ENCODE data around the gene INO80D. TPM values are rescaled to one million over a fixed set of nuclear protein-coding genes. Genes with fewer than 3 reads are reported as not detected.
"Not testable (repeated sequence)": the region's sequence is repeated elsewhere in the genome, so short reads cannot be mapped to it uniquely, and the experiment has no call there.

The INO80D gene
- total and polyA plus RNA-seq, 3 donors from 2014 or later: 5.3 to 31.6 (median 28.2) TPM

GRCh38 chr2:206105038-206105437 is 19.1 kb upstream of the INO80D start:
- H3K27ac ChIP-seq: no peak overlapping the region
- intact Hi-C loops (cut with DNase I; ENCODE audit: low total_unique reads): no loop called here
- H3K27me3 ChIP-seq: no peaks in the 10 kb centered on the region
- no peaks in the 10 kb centered on the region for H3K9me3 ChIP-seq
- no peak overlapping the region for H3K4me3 ChIP-seq
- TF ChIP-seq POLR2A (IDR thresholded peaks at IDR 0.05) (no peak), CTCF (IDR thresholded peaks at IDR 0.05) (no peak)
- no peaks in the 10 kb centered on the region for H3K4me1 ChIP-seq
- no peaks in the 10 kb centered on the region for H3K36me3 ChIP-seq (ENCODE audit: low read depth, missing control alignments)
- 94 to 97% methylated on average over 4 of the region's 4 CpGs for WGBS, 2 donors
- DNase-seq: no peak

GRCh38 chr2:206098872-206099271 is 12.9 kb upstream of the INO80D start:
- 77 to 85% methylated on average over 17 to 19 of the region's 19 CpGs for WGBS, 2 donors

GRCh38 chr2:206098471-206098870 is 12.5 kb upstream of the INO80D start:
- Histone ChIP-seq H3K4me1 (no peaks in the 10 kb centered on the region), H3K36me3 (ENCODE audit: low read depth, missing control alignments) (no peaks in the 10 kb centered on the region), H3K27me3 (no peaks in the 10 kb centered on the region), H3K4me3 (peak overlapping the region in 1 of 2 donors; percentile 14), H3K9me3 (no peaks in the 10 kb centered on the region), H3K27ac (no peak overlapping the region)
- intact Hi-C loops (cut with DNase I; ENCODE audit: low total_unique reads): no loop called here
- TF ChIP-seq CTCF (IDR thresholded peaks at IDR 0.05): no peak
- TF ChIP-seq POLR2A (IDR thresholded peaks at IDR 0.05): no peak
- WGBS, 2 donors: 73 to 77% methylated on average over 9 of the region's 9 CpGs
- DNase-seq: no peak

More at GRCh38 chr2:206098872-206099271, 12.9 kb upstream of the INO80D start:
- H3K4me3 ChIP-seq: peak overlapping the region in 1 of 2 donors; percentile 14
- H3K36me3 ChIP-seq (ENCODE audit: low read depth, missing control alignments); H3K27me3 ChIP-seq; H3K27ac ChIP-seq; H3K9me3 ChIP-seq; H3K4me1 ChIP-seq; DNase-seq; intact Hi-C loops (cut with DNase I; ENCODE audit: low total_unique reads): not testable (repeated sequence)

- Histone ChIP-seq H3K27ac (no peak overlapping the region), H3K36me3 (ENCODE audit: low read depth, missing control alignments) (no peaks in the 10 kb centered on the region), H3K4me1 (no peaks in the 10 kb centered on the region), H3K27me3 (no peaks in the 10 kb centered on the region), H3K9me3 (no peaks in the 10 kb centered on the region), H3K4me3 (no peak overlapping the region)
- intact Hi-C loops (cut with DNase I; ENCODE audit: low total_unique reads): no loop called here
- TF ChIP-seq POLR2A (IDR thresholded peaks at IDR 0.05): no peak
- no peak for TF ChIP-seq CTCF (IDR thresholded peaks at IDR 0.05)
- 95% methylated on average over 2 of the region's 2 CpGs for WGBS, 2 donors
- no peak for DNase-seq
These were observed 10.9 kb upstream of the INO80D start for GRCh38 chr2:206096876-206097275.

GRCh38 chr2:206095536-206096332 is 9.8 kb upstream of the INO80D start:
- Histone ChIP-seq H3K9me3 (no peaks in the 10 kb centered on the region), H3K36me3 (ENCODE audit: low read depth, missing control alignments) (no peaks in the 10 kb centered on the region), H3K27ac (no peak overlapping the region), H3K27me3 (no peaks in the 10 kb centered on the region), H3K4me1 (no peaks in the 10 kb centered on the region), H3K4me3 (no peak overlapping the region)
- no peak for DNase-seq
- 72 to 75% methylated on average over 3 of the region's 3 CpGs for WGBS, 2 donors
- intact Hi-C loops (cut with DNase I; ENCODE audit: low total_unique reads): no loop called here
- TF ChIP-seq CTCF (IDR thresholded peaks at IDR 0.05) (no peak), POLR2A (IDR thresholded peaks at IDR 0.05) (no peak)

All from testis (tissue), 3 donors.